Ishikawa (cell line): ENCODE data around the gene CEP120.

Experiments used
- EP300 ChIP-seq: IDR thresholded peaks from 2 replicates; pipeline ENCODE4 v1.6.1; 2012; ENCODE audit warnings: borderline replicate concordance
- MAX ChIP-seq: IDR thresholded peaks from 2 replicates; pipeline ENCODE4 v1.6.1; 2012
- REST ChIP-seq: IDR thresholded peaks from 2 replicates; pipeline ENCODE4 v1.6.1; 2012; ENCODE audit warnings: low read depth, mild to moderate bottlenecking

- TF ChIP-seq MAX (no peak), EP300 (no peak), REST (no peak)
Observed at GRCh38 chr5:123389794-123390193, 33.4 kb downstream of the CEP120 start.
